Lung (tissue), 12 donors: Measurements from ENCODE around the gene BRI3. TPM values are rescaled to one million over a fixed set of nuclear protein-coding genes. Genes with fewer than 3 reads are reported as not detected.

Experiments used
- ATAC-seq: fragments of 200-7000 bp; cut with Tn5 transposase; one replicate; pipeline ENCODE4 v1.9.1; 2020; ENCODE audit warnings: moderate number of reproducible peaks; ENCODE audit not compliant: insufficient read depth, low FRiP score
- DNase-seq, 3 donors: peaks; one replicate each; pipeline ENCODE4 v3.0.0-alpha.2; 2013 to 2017
- H3K27ac ChIP-seq, 2 donors: one replicate each; pipeline ENCODE4 v1.5.1; 2013; ENCODE audit warnings: mild to moderate bottlenecking in 2 of 2, moderate library complexity in 2 of 2, control low read depth in 1 of 2, inconsistent platforms in 1 of 2, low read depth in 1 of 2, low read length in 1 of 2
- H3K27me3 ChIP-seq, 3 donors: one replicate each; pipeline ENCODE4 v1.5.1; 2013; ENCODE audit warnings: low read length in 2 of 3; ENCODE audit not compliant: control insufficient read depth in 3 of 3, insufficient read depth in 3 of 3
- H3K36me3 ChIP-seq, 4 donors: one replicate each; pipeline ENCODE4 v1.5.1; 2013; ENCODE audit warnings: low read length in 4 of 4, mild to moderate bottlenecking in 1 of 4, moderate library complexity in 1 of 4; ENCODE audit not compliant: control insufficient read depth in 4 of 4, insufficient read depth in 4 of 4
- H3K4me1 ChIP-seq, 5 donors: one replicate each; pipeline ENCODE4 v1.5.1; 2013; ENCODE audit warnings: low read length in 5 of 5, mild to moderate bottlenecking in 2 of 5, moderate library complexity in 1 of 5; ENCODE audit not compliant: control insufficient read depth in 5 of 5, insufficient read depth in 5 of 5
- H3K4me3 ChIP-seq: one replicate; pipeline ENCODE4 v1.5.1; 2013; ENCODE audit warnings: mild to moderate bottlenecking, control low read depth, moderate library complexity
- H3K9ac ChIP-seq, 2 donors: one replicate each; pipeline ENCODE4 v1.5.1; 2013; ENCODE audit warnings: low read length in 2 of 2, control low read depth in 1 of 2; ENCODE audit not compliant: insufficient read depth in 1 of 2
- H3K9me3 ChIP-seq, 4 donors: one replicate each; pipeline ENCODE4 v1.5.1; 2013; ENCODE audit warnings: low read length in 3 of 4, mild to moderate bottlenecking in 1 of 4, moderate library complexity in 1 of 4; ENCODE audit not compliant: control insufficient read depth in 4 of 4, insufficient read depth in 3 of 4
- WGBS, 2 donors: extraction: QIAGEN DNeasy Blood & Tissue Kit; methylation state at CpG; one replicate each; pipeline ENCODE4 v1.1.7; 2013; 5-methylcytosine and 5-hydroxymethylcytosine counted together
- polyA plus RNA-seq, 2 donors: library from polyadenylated mRNA; stranded (reverse); fragments of 200-250 nt; gene quantifications; one replicate each; pipeline ENCODE4 v1.2.1, GENCODE V29; 2013
- total RNA-seq, 2 donors: library from RNA; depleted of rRNA in 1 of 2; stranded (reverse); fragments of >200 nt in 1 of 2; gene quantifications; one replicate each; pipeline ENCODE4 v1.2.1, GENCODE V29; 2014 to 2021
- TF ChIP-seq, protein P1 (sequence below): IDR thresholded peaks from 2 replicates; pipeline ENCODE4 v1.5.1; 2012; ENCODE audit warnings: mild to moderate bottlenecking; ENCODE audit errors: control extremely low read depth, extremely low read depth
- donor health status: control.
- donor health status: control.
- donor health status: Bipolar disorder and iron deficiency.
- donor health status: healthy.
- donor health status: DM: yes; HTN: yes; CAD: no.

The BRI3 gene
- total and polyA plus RNA-seq, 4 donors, result 99.7 to 615 (median 439) TPM

DNA sequence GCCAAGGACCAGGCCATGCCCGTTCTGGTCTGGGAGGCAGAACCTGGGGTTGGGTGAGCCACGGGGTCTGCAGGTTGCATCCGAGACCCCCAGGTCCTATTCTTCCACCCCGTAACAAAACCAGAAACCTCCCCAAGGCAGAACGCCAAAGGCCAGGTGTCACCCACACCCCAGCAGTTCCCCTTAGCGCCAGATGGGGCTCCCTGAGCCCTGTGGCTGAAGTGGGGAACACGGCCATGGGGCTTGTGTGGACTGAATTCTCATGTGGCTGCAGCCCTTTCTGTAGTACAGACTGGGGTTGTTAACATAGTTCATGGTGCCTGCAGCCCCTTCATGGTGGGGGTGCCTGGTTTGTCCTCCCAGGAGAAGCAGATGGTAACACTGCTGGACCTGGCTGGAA is 10.2 kb downstream of the BRI3 start:
- WGBS, 2 donors, result 79% methylated on average over 7 of the region's 7 CpGs
- DNase-seq, result no peak
- no peak overlapping the region for H3K4me3 ChIP-seq
- no peak overlapping the region for H3K9ac ChIP-seq
- H3K9me3 ChIP-seq, result peaks cover 0 to 2% (median 0%) of the 10 kb centered on the region in 4 donors
- no peak overlapping the region for H3K27ac ChIP-seq
- H3K36me3 ChIP-seq, result peaks cover 3 to 63% (median 13%) of the 10 kb centered on the region in 4 donors
- no peak for ATAC-seq
- TF ChIP-seq, protein P1, sequence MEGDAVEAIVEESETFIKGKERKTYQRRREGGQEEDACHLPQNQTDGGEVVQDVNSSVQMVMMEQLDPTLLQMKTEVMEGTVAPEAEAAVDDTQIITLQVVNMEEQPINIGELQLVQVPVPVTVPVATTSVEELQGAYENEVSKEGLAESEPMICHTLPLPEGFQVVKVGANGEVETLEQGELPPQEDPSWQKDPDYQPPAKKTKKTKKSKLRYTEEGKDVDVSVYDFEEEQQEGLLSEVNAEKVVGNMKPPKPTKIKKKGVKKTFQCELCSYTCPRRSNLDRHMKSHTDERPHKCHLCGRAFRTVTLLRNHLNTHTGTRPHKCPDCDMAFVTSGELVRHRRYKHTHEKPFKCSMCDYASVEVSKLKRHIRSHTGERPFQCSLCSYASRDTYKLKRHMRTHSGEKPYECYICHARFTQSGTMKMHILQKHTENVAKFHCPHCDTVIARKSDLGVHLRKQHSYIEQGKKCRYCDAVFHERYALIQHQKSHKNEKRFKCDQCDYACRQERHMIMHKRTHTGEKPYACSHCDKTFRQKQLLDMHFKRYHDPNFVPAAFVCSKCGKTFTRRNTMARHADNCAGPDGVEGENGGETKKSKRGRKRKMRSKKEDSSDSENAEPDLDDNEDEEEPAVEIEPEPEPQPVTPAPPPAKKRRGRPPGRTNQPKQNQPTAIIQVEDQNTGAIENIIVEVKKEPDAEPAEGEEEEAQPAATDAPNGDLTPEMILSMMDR, result no peak
- H3K27me3 ChIP-seq, result no peaks in the 10 kb centered on the region
- peaks cover 0 to 14% (median 4%) of the 10 kb centered on the region in 5 donors for H3K4me1 ChIP-seq

GRCh38 chr7:98293265-98293664 is 11.8 kb downstream of the BRI3 start:
- no peak overlapping the region for H3K27ac ChIP-seq
- no peaks in the 10 kb centered on the region for H3K27me3 ChIP-seq
- no peak overlapping the region for H3K9ac ChIP-seq
- peaks cover 0 to 4% (median 0%) of the 10 kb centered on the region in 5 donors for H3K4me1 ChIP-seq
- TF ChIP-seq, protein P1, result no peak
- WGBS, 2 donors, result 81 to 91% methylated on average over 17 of the region's 17 CpGs
- H3K4me3 ChIP-seq, result no peak overlapping the region
- no peak for DNase-seq
- no peak for ATAC-seq
- H3K9me3 ChIP-seq, result peaks cover 0 to 2% (median 0%) of the 10 kb centered on the region in 4 donors
- H3K36me3 ChIP-seq, result peaks cover 3 to 54% (median 13%) of the 10 kb centered on the region in 4 donors

GRCh38 chr7:98293746-98294145 is 12.3 kb downstream of the BRI3 start:
- Histone ChIP-seq H3K9me3 (peaks cover 0 to 2% (median 0%) of the 10 kb centered on the region in 4 donors), H3K27ac (no peak overlapping the region), H3K4me3 (no peak overlapping the region), H3K4me1 (peaks cover 0 to 4% (median 0%) of the 10 kb centered on the region in 5 donors), H3K9ac (no peak overlapping the region), H3K27me3 (no peaks in the 10 kb centered on the region), H3K36me3 (peaks cover 1 to 52% (median 13%) of the 10 kb centered on the region in 4 donors)
- DNase-seq (no peak), ATAC-seq (no peak)
- TF ChIP-seq, protein P1, result no peak
- WGBS, 2 donors, result 88 to 91% methylated on average over 13 of the region's 13 CpGs

DNA sequence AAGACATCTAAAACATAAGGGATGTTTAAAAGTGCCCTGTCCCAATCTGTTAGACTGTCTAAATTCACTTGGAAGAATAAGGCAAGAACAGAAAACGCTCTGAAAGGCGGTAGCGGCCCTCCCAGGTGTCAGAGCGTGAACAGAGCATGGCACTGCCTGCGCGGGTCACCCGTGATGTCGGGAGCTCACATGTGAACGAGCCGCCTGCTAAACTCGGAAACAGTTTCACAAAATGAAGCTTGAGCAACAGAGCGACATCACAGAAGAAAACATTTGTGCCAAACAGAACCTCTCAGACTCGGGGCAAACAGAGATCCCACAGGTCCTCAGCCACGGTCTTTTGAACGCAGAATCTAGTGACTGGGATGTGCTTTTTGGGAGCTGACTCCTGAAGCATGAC is 12.8 kb downstream of the BRI3 start:
- DNase-seq (no peak), ATAC-seq (no peak)
- Histone ChIP-seq H3K27ac (no peak overlapping the region), H3K4me3 (no peak overlapping the region), H3K9ac (no peak overlapping the region), H3K9me3 (peaks cover 0 to 2% (median 0%) of the 10 kb centered on the region in 4 donors), H3K4me1 (peaks cover 0 to 2% (median 0%) of the 10 kb centered on the region in 5 donors), H3K36me3 (peaks cover 0 to 49% (median 13%) of the 10 kb centered on the region in 4 donors), H3K27me3 (no peaks in the 10 kb centered on the region)
- TF ChIP-seq, protein P1, result no peak
- WGBS, 2 donors, result 71 to 82% methylated on average over 15 of the region's 15 CpGs
